ENCODE data around the gene PLEKHA6. TPM values are rescaled to one million over a fixed set of nuclear protein-coding genes. Genes with fewer than 3 reads are reported as not detected.

PLEKHA6 gene
- total and polyA plus RNA-seq, 2 of the 8 experiments (the other 6 are each of a cell fraction or from before 2014, with no cell fraction given) = 4.8 to 20.2 TPM

DNA sequence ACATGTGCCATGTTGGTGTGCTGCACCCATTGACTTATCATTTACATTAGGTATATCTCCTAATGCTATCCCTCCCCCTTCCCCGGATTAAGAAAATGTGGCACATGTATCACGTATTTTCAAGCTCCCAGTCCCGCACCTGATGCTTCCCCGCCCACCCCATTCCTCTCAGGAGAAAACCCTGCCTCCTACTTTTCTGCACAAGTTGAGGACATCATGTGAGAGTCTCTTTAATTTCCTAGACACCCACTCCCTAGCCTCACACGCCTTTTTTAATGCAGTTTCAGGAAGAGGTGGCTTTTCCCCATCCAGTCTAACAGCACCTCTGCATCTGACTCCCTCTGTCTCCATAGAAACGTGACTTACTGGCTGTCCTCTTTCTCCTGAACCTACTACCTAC is 87.8 kb downstream of the PLEKHA6 start:
- no peaks in the 10 kb centered on the region for H3K27me3 ChIP-seq (replicated peaks in 1 of 4; ENCODE audit: control insufficient read depth in 3 of 4, extremely low read depth in 1 of 4, insufficient read depth in 3 of 4, low read length in 3 of 4)
- H3K4me3 ChIP-seq (ENCODE audit: extremely low read depth in 1 of 4, insufficient read depth in 2 of 4, low read depth in 3 of 4, low read length in 4 of 4) = no peak overlapping the region
- peaks cover 0 to 3% of the 10 kb centered on the region in 2 experiments for H4K20me1 ChIP-seq (replicated peaks in 1 of 2; ENCODE audit: control insufficient read depth in 1 of 2, insufficient read depth in 2 of 2, low read length in 2 of 2)
- TF ChIP-seq SP1 (IDR thresholded peaks at IDR 0.05; ENCODE audit: low read depth, low read length) = no peak
- TF ChIP-seq FOSL1 (IDR thresholded peaks at IDR 0.05; ENCODE audit: insufficient read depth, low read depth, low read length) = no peak
- ChIA-PET CTCF (ENCODE audit: partially characterized antibody) (interaction anchor here (1.0 to 26.5 kb wide), 5 partner anchors 10 to 109 kb away, joined by 3 to 335 read pairs (median 7); partner anchors contain the start of gene PLEKHA6), POLR2A (ENCODE audit: partially characterized antibody) (no interaction called here)
- no peak overlapping the region for H2BK120ac ChIP-seq (replicated peaks; ENCODE audit: low read depth, low read length)
- H4K91ac ChIP-seq (replicated peaks; ENCODE audit: insufficient read length, low read length) = no peak overlapping the region
- H3K27ac ChIP-seq (ENCODE audit: low read depth, low read length) = no peak overlapping the region
- H2BK15ac ChIP-seq (ENCODE audit: low read length) = no peak overlapping the region
- H4K8ac ChIP-seq (ENCODE audit: extremely low read depth, insufficient read depth, low read length) = no peak overlapping the region
- no peak overlapping the region for H3K14ac ChIP-seq (ENCODE audit: insufficient read length)
- no peak overlapping the region for H2BK20ac ChIP-seq (ENCODE audit: low read length)
- 93% methylated on average over 6 of the region's 6 CpGs; no CpG with 5 or more reads in 1 of the 2 experiments for WGBS, 2 experiments (ENCODE audit: extremely low coverage in 1 of 2, insufficient coverage in 1 of 2, insufficient read length in 1 of 2, insufficient replicate concordance in 2 of 2, low coverage in 1 of 2, low lambda C conversion rate in 2 of 2, missing lambda C conversion rate in 1 of 2)
- H3K79me1 ChIP-seq (ENCODE audit: low read depth, low read length) = no peaks in the 10 kb centered on the region
- H2AK5ac ChIP-seq (ENCODE audit: low read depth, low read length) = no peak overlapping the region
- no peak overlapping the region for H3K4ac ChIP-seq (replicated peaks; ENCODE audit: insufficient read length, low read depth, low read length)
- no peaks in the 10 kb centered on the region for H3K9me3 ChIP-seq (ENCODE audit: insufficient read depth in 2 of 2, low read depth in 1 of 2, low read length in 1 of 2)
- H2BK5ac ChIP-seq (ENCODE audit: low read depth, low read length) = no peak overlapping the region
- no peak overlapping the region for H2AFZ ChIP-seq (ENCODE audit: low read length)
- no peaks in the 10 kb centered on the region for H3K23me2 ChIP-seq (ENCODE audit: low read depth, low read length)
- H3K4me1 ChIP-seq (replicated peaks in 1 of 4; ENCODE audit: control insufficient read depth in 3 of 4, insufficient read depth in 4 of 4, low read length in 3 of 4) = no peaks in the 10 kb centered on the region; a peak in 2 of 7 replicates
- no peak overlapping the region for H3K9ac ChIP-seq (replicated peaks in 1 of 4; ENCODE audit: extremely low read depth in 1 of 4, low read depth in 3 of 4, low read length in 3 of 4)
- no peak overlapping the region for H3K56ac ChIP-seq (replicated peaks; ENCODE audit: insufficient read length, low read depth, low read length)
- FAIRE-seq (no peak), DNase-seq (ENCODE audit: low read depth in 1 of 2, low spot score in 2 of 2) (no peak)
- H3K4me2 ChIP-seq (ENCODE audit: insufficient read depth in 1 of 2, low read depth in 2 of 2, low read length in 2 of 2) = no peak overlapping the region
- H3K79me2 ChIP-seq (ENCODE audit: control insufficient read depth in 1 of 2, insufficient read depth in 2 of 2, low read length in 2 of 2) = no peaks in the 10 kb centered on the region
- peaks cover 0 to 4% (median 0%) of the 10 kb centered on the region in 4 experiments; a peak in 1 of 8 replicates for H3K36me3 ChIP-seq (ENCODE audit: control insufficient read depth in 2 of 4, insufficient read depth in 4 of 4, low read length in 3 of 4)
- H4K5ac ChIP-seq (ENCODE audit: insufficient read length, low read depth, low read length) = no peak overlapping the region
- no peak overlapping the region for H3K23ac ChIP-seq (ENCODE audit: insufficient read length)
- H2BK12ac ChIP-seq (ENCODE audit: low read depth, low read length) = no peak overlapping the region
- no peak overlapping the region for H3K18ac ChIP-seq (ENCODE audit: extremely low read depth, low read length)
